GM21360 (cell line): Measurements from ENCODE around the gene DMBT1.

Experiments used
- ATAC-seq: cut with Tn5 transposase; IDR thresholded peaks from one replicate; pipeline ENCODE4 v1.9.1; 2021; ENCODE audit warnings: mild to moderate bottlenecking, moderate library complexity; ENCODE audit not compliant: unreplicated experiment

DMBT1 gene

DNA sequence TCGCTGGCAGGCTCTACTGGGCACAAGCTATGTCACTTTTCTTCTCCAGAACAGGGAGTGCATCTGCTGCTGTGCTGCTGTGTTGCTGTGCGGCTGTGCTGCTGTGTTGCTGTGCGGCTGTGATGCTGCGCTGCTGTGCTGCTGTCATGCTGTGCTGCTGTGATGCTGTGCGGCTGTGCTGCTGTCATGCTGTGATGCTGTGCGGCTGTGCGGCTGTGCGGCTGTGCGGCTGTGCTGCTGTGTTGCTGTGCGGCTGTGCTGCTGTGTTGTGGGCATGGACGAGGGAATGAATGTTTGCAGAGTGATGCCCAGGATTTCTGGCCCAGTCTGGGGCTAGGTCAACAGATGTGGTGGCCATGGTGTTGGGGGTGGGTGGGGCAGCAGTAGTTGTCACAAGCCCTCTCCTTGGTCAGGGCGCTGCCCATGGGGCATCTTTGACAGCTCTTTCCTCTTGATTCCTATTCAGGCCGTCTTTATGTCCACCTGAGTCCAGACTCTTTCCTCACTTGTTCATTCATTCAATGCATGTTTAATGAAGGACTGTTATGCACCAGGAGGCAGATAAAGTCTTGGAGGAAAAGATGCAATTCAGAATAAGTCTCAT is 83.5 kb downstream of the DMBT1 start:
- no peak for ATAC-seq

- ATAC-seq: no peak
Observed at GRCh38 chr10:122646511-122647382, 86.2 kb downstream of the DMBT1 start.

GRCh38 chr10:122647383-122647968 is 86.9 kb downstream of the DMBT1 start:
- no peak for ATAC-seq

DNA sequence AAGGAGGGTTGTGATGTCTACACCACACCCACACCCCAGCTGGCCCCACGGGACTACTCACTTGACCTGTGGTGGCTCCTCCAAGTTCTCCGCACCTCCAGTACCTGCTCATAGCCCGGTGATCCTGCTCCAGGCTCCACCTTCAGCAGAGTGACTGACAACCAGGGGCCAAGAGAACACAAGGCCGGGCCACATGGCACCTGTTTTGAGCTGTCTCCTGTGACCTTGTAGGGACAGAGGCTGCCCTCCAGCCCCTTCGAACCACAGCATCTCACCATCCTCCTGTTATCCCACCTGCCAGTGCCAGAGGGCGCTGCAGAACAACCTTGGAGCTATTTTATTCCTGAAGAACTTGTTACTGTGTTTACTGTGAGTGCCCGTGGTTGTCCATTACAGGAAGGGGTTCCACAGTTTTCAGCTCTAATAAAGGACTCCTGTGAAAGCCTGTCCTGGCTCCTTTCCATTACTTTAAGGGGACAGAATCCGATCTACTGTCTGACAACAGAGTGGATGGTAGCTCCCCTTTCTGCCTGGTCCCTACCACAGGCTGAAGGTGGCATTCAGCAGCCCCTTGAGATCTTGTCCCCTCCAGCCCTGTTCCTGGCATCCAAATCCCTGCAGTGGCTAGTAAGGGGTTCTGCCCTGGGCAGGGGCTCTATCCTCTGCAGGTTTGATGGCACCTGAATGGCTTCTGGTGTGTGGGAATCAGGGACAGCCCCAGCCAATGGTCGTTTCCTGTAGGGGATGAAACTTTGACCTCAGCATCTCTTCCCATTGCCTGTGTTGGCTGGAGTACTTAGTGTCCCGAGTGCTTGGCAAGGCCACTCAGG is 88.3 kb downstream of the DMBT1 start:
- no peak for ATAC-seq

DNA sequence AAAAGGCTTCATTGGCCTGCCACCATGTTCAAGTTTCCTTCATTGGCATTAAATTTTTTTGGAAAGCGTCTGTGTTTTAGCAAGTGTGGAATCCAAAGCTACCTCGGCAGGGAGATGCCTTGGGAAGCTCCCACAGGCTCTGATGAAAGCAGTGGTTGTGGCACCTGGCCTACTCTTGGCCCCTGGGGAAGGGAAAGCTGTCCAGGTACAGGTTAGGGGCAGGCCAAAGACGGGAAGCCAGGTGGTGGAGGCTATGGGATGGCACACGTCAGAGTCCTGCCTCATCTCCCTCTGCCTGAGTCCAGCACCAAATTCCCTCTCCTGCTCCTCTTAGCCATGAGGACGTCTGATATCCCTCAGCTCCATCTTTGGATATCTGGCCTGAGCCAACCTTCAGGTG is 89.3 kb downstream of the DMBT1 start:
- no peak for ATAC-seq

GRCh38 chr10:122650331-122650730 is 89.8 kb downstream of the DMBT1 start:
- no peak for ATAC-seq

- ATAC-seq: no peak
Observed at GRCh38 chr10:122655524-122656307, 95.2 kb downstream of the DMBT1 start.

GRCh38 chr10:122656308-122656705 is 95.8 kb downstream of the DMBT1 start:
- ATAC-seq: no peak

- no peak for ATAC-seq
Observed at GRCh38 chr10:122656741-122657140, 96.2 kb downstream of the DMBT1 start.

DNA sequence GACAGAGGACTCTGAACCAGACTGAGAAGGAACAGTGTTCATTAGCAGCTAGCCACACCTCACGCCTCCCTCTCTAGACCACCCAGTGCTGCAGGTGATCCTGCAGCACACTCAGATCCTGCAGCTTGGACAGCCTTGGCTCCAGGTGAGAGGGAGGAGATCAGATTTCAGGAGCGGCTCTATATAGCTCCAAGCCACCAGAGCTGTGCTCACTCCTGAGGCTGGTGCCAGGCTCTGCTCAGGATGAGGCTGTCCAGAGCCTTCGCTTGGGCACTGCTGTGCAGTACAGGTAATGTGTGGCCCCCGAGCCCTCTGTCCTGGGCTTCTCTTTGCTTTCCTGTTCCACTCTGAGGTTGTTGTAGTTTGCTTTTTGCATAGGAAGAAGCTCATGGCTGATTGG is 96.7 kb downstream of the DMBT1 start:
- no peak for ATAC-seq

DNA sequence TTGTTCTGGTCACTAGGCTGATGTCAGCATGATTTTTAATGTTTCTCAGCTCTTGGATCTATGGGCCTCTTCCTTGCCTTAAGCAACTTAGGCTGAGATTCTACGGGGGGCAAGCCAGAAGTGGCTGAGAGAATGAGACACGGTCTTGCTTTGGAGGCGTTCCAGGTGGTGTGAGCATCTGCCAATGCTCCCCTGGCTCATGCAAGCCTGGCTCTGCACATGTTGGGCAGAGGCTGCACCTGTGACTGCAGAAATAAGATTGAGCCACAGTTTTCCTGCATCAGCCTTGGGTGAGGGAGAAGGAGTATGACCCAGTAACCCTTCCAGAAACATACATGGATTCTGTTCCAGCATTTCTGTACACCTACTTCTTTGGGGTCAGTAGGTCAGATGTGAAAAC is 97.2 kb downstream of the DMBT1 start:
- ATAC-seq: no peak

GRCh38 chr10:122658356-122659049 is 97.9 kb downstream of the DMBT1 start:
- no peak for ATAC-seq

- ATAC-seq: no peak
Observed at GRCh38 chr10:122659126-122659525, 98.6 kb downstream of the DMBT1 start.

DNA sequence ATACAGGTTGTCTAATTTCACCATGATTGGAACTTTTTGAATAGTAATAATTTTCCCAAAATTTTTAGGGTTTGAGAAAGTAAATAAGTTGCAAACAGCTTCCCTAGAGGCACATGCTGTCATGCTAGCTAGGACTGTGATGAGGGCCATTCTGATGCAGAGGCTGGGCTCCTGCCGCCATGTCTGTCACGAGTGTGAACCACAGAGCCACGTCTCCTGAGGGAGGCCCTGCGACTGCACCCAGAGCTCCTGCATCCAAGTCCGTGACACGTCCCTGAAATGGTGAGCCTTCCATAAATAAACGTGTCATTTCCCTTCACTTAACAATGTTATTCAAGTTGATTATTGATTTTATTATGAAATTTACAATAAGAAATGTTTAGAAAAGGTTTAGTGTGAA is 99.1 kb downstream of the DMBT1 start:
- no peak for ATAC-seq

DNA sequence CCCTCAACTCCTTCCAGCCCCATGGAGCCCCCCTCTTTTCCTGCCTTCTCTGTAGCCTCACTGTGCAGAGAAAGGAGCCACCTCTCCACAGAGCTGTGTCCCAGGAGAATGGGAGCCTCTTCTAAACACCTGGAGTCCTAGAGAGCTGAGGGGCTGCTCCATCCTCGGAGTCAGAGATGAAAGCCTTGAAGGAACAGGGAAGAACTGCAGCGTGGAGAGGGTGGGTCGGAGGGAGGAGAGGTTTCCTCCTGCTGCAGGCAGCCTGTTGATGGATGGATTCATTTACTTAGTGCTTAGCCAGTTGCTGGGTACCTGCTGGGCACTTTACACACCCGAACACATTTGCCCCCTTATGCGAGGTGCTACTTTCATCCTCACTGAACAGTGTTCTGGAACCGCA is 100.1 kb downstream of the DMBT1 start:
- ATAC-seq: no peak

- no peak for ATAC-seq
Observed at GRCh38 chr10:122662231-122662630, 101.7 kb downstream of the DMBT1 start.

GRCh38 chr10:122663516-122664130 is 103.1 kb downstream of the DMBT1 start:
- no peak for ATAC-seq

GRCh38 chr10:122664501-122664900 is 103.9 kb downstream of the DMBT1 start:
- ATAC-seq: no peak

DNA sequence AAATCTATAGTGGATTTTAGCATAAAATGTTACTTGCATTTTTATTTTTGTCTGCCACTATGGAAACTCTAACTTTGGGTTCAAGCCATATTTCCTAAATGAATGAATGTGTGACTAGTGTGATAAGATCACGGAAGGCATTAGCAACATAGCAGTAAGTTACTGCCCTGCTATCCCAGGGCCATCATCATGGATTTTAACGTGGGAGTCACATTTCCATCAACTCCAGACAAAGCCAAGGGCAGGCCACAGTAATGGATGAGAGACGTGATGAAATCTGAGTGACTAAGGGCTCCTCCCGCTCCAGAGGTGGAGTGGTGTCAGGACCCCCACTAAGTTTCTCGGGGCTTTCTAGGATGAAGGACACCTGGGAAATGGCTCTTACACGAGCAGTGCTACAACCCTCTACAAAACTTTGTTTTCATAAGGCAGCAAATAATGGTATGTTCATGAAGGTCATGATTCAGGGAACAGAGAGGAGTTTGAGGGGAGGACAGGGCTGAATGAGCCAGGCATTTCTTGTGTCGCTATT is 104.8 kb downstream of the DMBT1 start:
- ATAC-seq: no peak
